Panc1 (cell line): ENCODE data around the gene MNT. TPM values are rescaled to one million over a fixed set of nuclear protein-coding genes. Genes with fewer than 3 reads are reported as not detected.

Experiments used
- ATAC-seq: fragments of 200-7000 bp; cut with Tn5 transposase; 2 replicates; pipeline ENCODE4 v1.9.1; 2020; ENCODE audit warnings: mild to moderate bottlenecking, moderate library complexity
- BruUV-seq: library from RNA; stranded (reverse); fragments of 400-500 nt; replicated peaks from 2 replicates; lab custom pipeline; 2021; lab: Mats Ljungman, UMichigan
- CTCF ChIA-PET: fragments of 300-600 bp; sonication (Branson Sonifier 250); formaldehyde crosslinking; loops from one replicate; lab custom pipeline; 2022; ENCODE audit warnings: antibody characterized with exemption; lab: Charles Lee
- POLR2A ChIA-PET: fragments of 300-600 bp; sonication (Branson Sonifier 250); formaldehyde crosslinking; loops from one replicate; lab custom pipeline; 2022; ENCODE audit warnings: antibody characterized with exemption; lab: Charles Lee
- DNase-seq: peaks from one replicate; pipeline ENCODE4 v3.0.0-alpha.2; 2010; ENCODE audit warnings: low read depth, low spot score
- H3K27ac ChIP-seq: 2 replicates; pipeline ENCODE4 v1.5.1; 2011; ENCODE audit warnings: mild to moderate bottlenecking, low read length, inconsistent platforms
- H3K27me3 ChIP-seq: fragments of 200-500 bp; sonication (Bioruptor generic); 2 replicates; pipeline ENCODE4 v1.6.0; 2014; ENCODE audit warnings: low read length, inconsistent platforms; ENCODE audit not compliant: control insufficient read depth, insufficient read depth
- H3K36me3 ChIP-seq: fragments of 200-500 bp; sonication (Bioruptor generic); 2 replicates; pipeline ENCODE4 v1.5.1; 2014; ENCODE audit warnings: inconsistent platforms, mild to moderate bottlenecking, low read length, moderate library complexity; ENCODE audit not compliant: control insufficient read depth, insufficient read depth
- H3K4me1 ChIP-seq: 2 replicates; pipeline ENCODE4 v1.5.1; 2011; ENCODE audit warnings: inconsistent platforms, mild to moderate bottlenecking, low read length, moderate library complexity; ENCODE audit not compliant: control insufficient read depth, insufficient read depth
- H3K4me3 ChIP-seq, 2 experiments: 2 replicates each; pipeline ENCODE4 v1.5.1; 2011 to 2012; ENCODE audit warnings: low read depth in 2 of 2, low read length in 2 of 2, mild to moderate bottlenecking in 2 of 2, inconsistent platforms in 1 of 2, moderate library complexity in 1 of 2
- H3K9me3 ChIP-seq: fragments of 200-500 bp; sonication (Bioruptor generic); 2 replicates; pipeline ENCODE4 v1.5.1; 2014; ENCODE audit warnings: low read depth, mild to moderate bottlenecking, inconsistent platforms, low read length, moderate library complexity; ENCODE audit not compliant: control insufficient read depth, insufficient read depth
- CTCF ChIP-seq: fragments of 450-650 bp; IDR thresholded peaks from 2 replicates; pipeline ENCODE4 v1.5.1; 2017; ENCODE audit warnings: mild to moderate bottlenecking
- POLR2AphosphoS5 ChIP-seq: IDR thresholded peaks from 2 replicates; pipeline ENCODE4 v1.6.1; 2012; ENCODE audit warnings: mild to moderate bottlenecking, low read depth, low read length, moderate library complexity
- REST ChIP-seq, 2 experiments: IDR thresholded peaks; 2 replicates each; pipeline ENCODE4 v1.6.1; 2011 to 2012; ENCODE audit warnings: low read depth in 2 of 2, control low read depth in 1 of 2, low read length in 1 of 2, mild to moderate bottlenecking in 1 of 2, moderate library complexity in 1 of 2; ENCODE audit not compliant: insufficient read depth in 1 of 2
- SIN3A ChIP-seq: IDR thresholded peaks from 2 replicates; pipeline ENCODE4 v1.6.1; 2012; ENCODE audit warnings: low read depth, mild to moderate bottlenecking, low read length, moderate library complexity, borderline replicate concordance; ENCODE audit not compliant: insufficient read depth
- TCF7L2 ChIP-seq: IDR thresholded peaks from 2 replicates; pipeline ENCODE4 v1.6.1; 2011; ENCODE audit warnings: mild to moderate bottlenecking, low read depth, low read length, inconsistent platforms
- in situ Hi-C: cut with HindIII; loops from 2 replicates; pipeline ENCODE4 v1.10.0; 2016; ENCODE audit warnings: low sequenced_read_pairs, low pct_unique_long_range_greater_than_20kb
- intact Hi-C: fragments of 100-400 bp; cut with micrococcal nuclease; formaldehyde crosslinking; loops from one replicate; pipeline ENCODE4 v1.10.0; 2022; ENCODE audit not compliant: unreplicated experiment
- total RNA-seq: library from RNA; stranded (reverse); gene quantifications from one replicate; pipeline ENCODE4 v1.2.1, GENCODE V29; 2021; ENCODE audit not compliant: unreplicated experiment

The MNT gene
- total RNA-seq, 1 experiment from 2014 or later: 31.8 TPM

DNA sequence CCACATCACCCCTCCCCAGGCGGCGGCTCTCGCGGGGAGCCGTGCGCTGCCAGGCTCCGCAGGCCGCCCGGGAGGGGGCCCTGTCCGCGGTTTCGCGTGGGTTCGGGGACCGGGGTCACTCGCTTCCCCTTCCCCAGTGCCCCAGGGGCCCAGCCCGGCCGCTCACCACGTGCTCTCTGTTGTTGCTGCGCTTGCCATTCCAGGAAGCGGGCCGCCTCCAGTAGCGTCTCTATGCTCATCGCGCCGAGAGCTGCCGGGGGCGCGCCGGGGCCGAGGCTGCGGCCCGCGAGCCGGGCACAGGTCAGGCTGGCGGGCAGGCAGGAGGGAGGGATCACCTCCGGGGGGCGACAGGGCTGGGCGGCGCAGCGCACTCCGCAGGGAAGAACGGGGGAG lies 390 bp downstream of the MNT start:
- DNase-seq (no peak), ATAC-seq (no peak)
- in situ Hi-C loops: no loop called here
- TSS peak; percentile 85 for BruUV-seq
- Histone ChIP-seq H3K4me3 (peak overlapping the region; percentile 80 to 89), H3K27ac (peak overlapping the region; percentile 69), H3K9me3 (no peaks in the 10 kb centered on the region), H3K4me1 (peaks cover 26% of the 10 kb centered on the region), H3K36me3 (no peaks in the 10 kb centered on the region), H3K27me3 (no peaks in the 10 kb centered on the region)
- intact Hi-C loops: no loop called here
- ChIA-PET POLR2A (interaction anchor here (1.3 kb wide), 1 partner anchor 9 kb away, joined by 5 read pairs; no protein-coding TSS in a partner anchor), CTCF (no interaction called here)
- no peak for TF ChIP-seq REST (IDR thresholded peaks at IDR 0.05; ENCODE audit: insufficient read depth in 1 of 2, low read depth in 2 of 2, low read length in 1 of 2)
- TF ChIP-seq SIN3A: no peak
- no peak for TF ChIP-seq POLR2AphosphoS5
- no peak for TF ChIP-seq TCF7L2
- TF ChIP-seq CTCF: no peak

DNA sequence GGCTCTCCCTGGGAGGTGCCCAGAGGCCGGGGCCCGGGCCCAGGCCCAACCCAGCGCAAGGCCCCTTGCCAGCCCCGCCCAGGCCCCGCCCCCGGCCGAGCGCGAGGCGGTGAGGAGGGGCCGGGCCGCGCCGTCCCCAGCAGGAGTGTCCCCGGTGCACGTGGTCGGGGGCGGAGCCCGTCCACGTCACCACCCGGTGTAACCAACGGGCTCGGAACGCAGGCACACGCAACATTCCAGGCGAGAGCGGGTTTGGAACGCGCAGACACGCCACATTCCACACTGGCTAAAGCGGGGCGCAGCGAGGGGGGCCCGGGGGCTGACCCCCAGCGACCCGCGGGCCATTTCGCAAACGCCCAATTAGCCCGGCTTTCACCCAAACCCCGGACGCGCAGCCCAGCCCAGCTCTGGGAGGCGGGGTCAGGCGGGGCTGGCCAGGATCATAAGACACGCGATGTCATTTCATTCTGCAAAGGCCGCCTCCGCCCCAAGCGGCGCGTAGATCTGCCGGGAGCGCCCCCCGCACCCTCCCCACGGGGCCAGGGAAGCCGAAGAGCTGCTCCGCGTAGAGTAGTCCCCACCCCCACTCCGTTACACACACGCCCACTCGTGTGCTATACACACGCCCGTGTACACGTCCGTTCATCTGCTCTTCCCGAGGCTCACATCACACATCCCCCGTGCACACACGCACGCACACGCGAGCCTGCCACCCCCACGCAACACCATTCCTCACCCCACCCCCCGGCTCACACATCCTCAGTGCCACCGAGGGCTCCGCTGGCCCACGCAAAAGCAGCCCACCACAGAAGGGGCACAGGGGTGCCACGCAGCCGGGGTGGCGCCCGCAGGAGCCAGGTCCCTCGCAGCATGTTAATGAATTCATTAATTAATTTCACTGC lies 1.0 kb downstream of the MNT start:
- no peaks in the 10 kb centered on the region for H3K9me3 ChIP-seq
- BruUV-seq: no TSS peak
- H3K4me1 ChIP-seq: peaks cover 27% of the 10 kb centered on the region
- H3K36me3 ChIP-seq: no peaks in the 10 kb centered on the region
- peak overlapping the region; percentile 80 to 89 for H3K4me3 ChIP-seq
- H3K27me3 ChIP-seq: no peaks in the 10 kb centered on the region
- TF ChIP-seq SIN3A: 0 out of 2 replicates have a peak, but pooled peaks have one; percentile 47
- no peak for TF ChIP-seq TCF7L2
- no peak for TF ChIP-seq REST (IDR thresholded peaks at IDR 0.05; ENCODE audit: insufficient read depth in 1 of 2, low read depth in 2 of 2, low read length in 1 of 2)
- TF ChIP-seq CTCF: no peak
- TF ChIP-seq POLR2AphosphoS5: peak; percentile 38; the same call in 1 of the 2 replicates
- no peak for DNase-seq
- ChIA-PET POLR2A (interaction anchor here (1.3 kb wide), 1 partner anchor 8 kb away, joined by 5 read pairs; no protein-coding TSS in a partner anchor), CTCF (interaction anchor here (1.1 kb wide), 1 partner anchor 16 kb away, joined by 3 read pairs; no protein-coding TSS in a partner anchor)
- intact Hi-C loops (no loop called here), in situ Hi-C loops (no loop called here)
- H3K27ac ChIP-seq: peak overlapping the region; percentile 69
- peak; percentile 67 for ATAC-seq
